Nephron progenitor cell (in vitro differentiated cells): ENCODE results near the gene MYO9A.

Experiments
- DNase-seq: peaks from one replicate; pipeline ENCODE4 v3.0.0; 2021
- H3K27ac Mint-ChIP-seq: 2 replicates; pipeline ENCODE4 v1.8.0; 2021; ENCODE audit warnings: mild to moderate bottlenecking, moderate library complexity, mixed read lengths
- H3K27me3 Mint-ChIP-seq: 2 replicates; pipeline ENCODE4 v1.8.0; 2021; ENCODE audit warnings: mild to moderate bottlenecking, low read depth, mixed read lengths; ENCODE audit not compliant: poor library complexity
- H3K36me3 Mint-ChIP-seq: 2 replicates; pipeline ENCODE4 v1.8.0; 2021; ENCODE audit warnings: low read depth, mixed read lengths
- H3K4me1 Mint-ChIP-seq: 2 replicates; pipeline ENCODE4 v1.8.0; 2021; ENCODE audit warnings: mixed read lengths
- H3K4me3 Mint-ChIP-seq: 2 replicates; pipeline ENCODE4 v1.8.0; 2021; ENCODE audit warnings: mild to moderate bottlenecking, moderate library complexity, mixed read lengths
- H3K9me3 Mint-ChIP-seq: 2 replicates; pipeline ENCODE4 v1.8.0; 2021; ENCODE audit warnings: mild to moderate bottlenecking, moderate library complexity, mixed read lengths
- TF ChIP-seq, protein P1 (sequence below): fragments of 200-600 bp; sonication (generic); IDR thresholded peaks from 2 replicates; pipeline ENCODE4 v1.5.0; 2021; ENCODE audit warnings: antibody characterized with exemption

Gene MYO9A

GRCh38 chr15:71973366-71973765 lies 144.6 kb downstream of the MYO9A start:
- no peak for DNase-seq
- Mint-ChIP-seq H3K9me3 (no peaks in the 10 kb centered on the region), H3K4me1 (no peaks in the 10 kb centered on the region), H3K27ac (no peak overlapping the region), H3K27me3 (no peaks in the 10 kb centered on the region), H3K4me3 (no peak overlapping the region), H3K36me3 (peaks cover 6% of the 10 kb centered on the region)
- TF ChIP-seq, protein P1, sequence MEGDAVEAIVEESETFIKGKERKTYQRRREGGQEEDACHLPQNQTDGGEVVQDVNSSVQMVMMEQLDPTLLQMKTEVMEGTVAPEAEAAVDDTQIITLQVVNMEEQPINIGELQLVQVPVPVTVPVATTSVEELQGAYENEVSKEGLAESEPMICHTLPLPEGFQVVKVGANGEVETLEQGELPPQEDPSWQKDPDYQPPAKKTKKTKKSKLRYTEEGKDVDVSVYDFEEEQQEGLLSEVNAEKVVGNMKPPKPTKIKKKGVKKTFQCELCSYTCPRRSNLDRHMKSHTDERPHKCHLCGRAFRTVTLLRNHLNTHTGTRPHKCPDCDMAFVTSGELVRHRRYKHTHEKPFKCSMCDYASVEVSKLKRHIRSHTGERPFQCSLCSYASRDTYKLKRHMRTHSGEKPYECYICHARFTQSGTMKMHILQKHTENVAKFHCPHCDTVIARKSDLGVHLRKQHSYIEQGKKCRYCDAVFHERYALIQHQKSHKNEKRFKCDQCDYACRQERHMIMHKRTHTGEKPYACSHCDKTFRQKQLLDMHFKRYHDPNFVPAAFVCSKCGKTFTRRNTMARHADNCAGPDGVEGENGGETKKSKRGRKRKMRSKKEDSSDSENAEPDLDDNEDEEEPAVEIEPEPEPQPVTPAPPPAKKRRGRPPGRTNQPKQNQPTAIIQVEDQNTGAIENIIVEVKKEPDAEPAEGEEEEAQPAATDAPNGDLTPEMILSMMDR = no peak

DNA sequence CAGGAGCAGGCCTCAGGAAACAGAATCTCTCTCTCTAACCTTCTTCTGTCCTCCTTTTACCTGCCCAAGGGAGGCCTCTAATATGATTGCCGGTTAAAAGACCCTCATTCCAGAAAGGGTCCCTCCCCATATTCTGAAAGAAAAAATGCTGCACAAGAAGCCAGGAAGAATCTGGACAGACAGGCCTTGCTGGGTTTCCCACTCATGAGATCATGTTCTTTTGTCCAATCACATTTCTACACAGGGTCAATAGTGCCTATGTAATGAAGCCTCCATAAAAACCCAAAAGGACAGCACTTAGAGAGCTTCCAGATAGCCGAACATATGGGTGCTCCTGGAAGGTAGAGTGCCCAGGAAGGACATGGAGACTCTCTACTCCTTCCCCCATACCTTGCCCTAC lies 146.0 kb downstream of the MYO9A start:
- Mint-ChIP-seq H3K4me1 (no peaks in the 10 kb centered on the region), H3K9me3 (no peaks in the 10 kb centered on the region), H3K36me3 (peaks cover 6% of the 10 kb centered on the region), H3K27ac (no peak overlapping the region), H3K4me3 (no peak overlapping the region), H3K27me3 (no peaks in the 10 kb centered on the region)
- TF ChIP-seq, protein P1 = no peak
- no peak for DNase-seq

GRCh38 chr15:71970435-71970834 lies 147.5 kb downstream of the MYO9A start:
- H3K9me3 Mint-ChIP-seq = no peaks in the 10 kb centered on the region
- peaks cover 12% of the 10 kb centered on the region for H3K36me3 Mint-ChIP-seq
- TF ChIP-seq, protein P1 = no peak
- no peak overlapping the region for H3K27ac Mint-ChIP-seq
- no peaks in the 10 kb centered on the region for H3K4me1 Mint-ChIP-seq
- H3K27me3 Mint-ChIP-seq = no peaks in the 10 kb centered on the region
- DNase-seq = no peak
- H3K4me3 Mint-ChIP-seq = no peak overlapping the region

- DNase-seq = no peak
- Mint-ChIP-seq H3K4me3 (no peak overlapping the region), H3K4me1 (no peaks in the 10 kb centered on the region), H3K27ac (no peak overlapping the region), H3K36me3 (peaks cover 6% of the 10 kb centered on the region), H3K27me3 (no peaks in the 10 kb centered on the region), H3K9me3 (no peaks in the 10 kb centered on the region)
- TF ChIP-seq, protein P1 = no peak
Observed at GRCh38 chr15:71962537-71962936, 155.4 kb downstream of the MYO9A start.

DNA sequence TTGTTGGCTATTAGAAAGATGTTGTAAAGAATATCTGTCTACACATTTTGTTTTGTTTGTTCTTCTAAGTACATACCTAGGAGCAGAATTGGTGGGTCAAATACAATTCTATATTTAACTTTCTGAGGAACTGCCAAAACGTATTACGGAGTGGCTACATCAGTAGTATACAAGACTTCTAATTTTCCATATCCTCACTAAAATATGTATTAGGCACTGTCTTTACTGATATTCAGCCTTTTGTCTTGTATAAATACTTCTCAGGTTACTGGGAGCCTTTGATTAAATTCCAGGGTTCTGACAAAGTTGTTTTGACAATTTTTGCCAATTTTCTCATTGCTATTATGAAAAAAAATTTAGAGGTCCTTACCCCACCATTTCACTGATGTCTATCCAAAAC lies 160.9 kb downstream of the MYO9A start:
- H3K27me3 Mint-ChIP-seq = peaks cover 4% of the 10 kb centered on the region
- no peak for DNase-seq
- TF ChIP-seq, protein P1 = no peak
- H3K36me3 Mint-ChIP-seq = no peaks in the 10 kb centered on the region
- no peak overlapping the region for H3K27ac Mint-ChIP-seq
- no peak overlapping the region for H3K4me3 Mint-ChIP-seq
- no peaks in the 10 kb centered on the region for H3K9me3 Mint-ChIP-seq
- H3K4me1 Mint-ChIP-seq = no peaks in the 10 kb centered on the region

DNA sequence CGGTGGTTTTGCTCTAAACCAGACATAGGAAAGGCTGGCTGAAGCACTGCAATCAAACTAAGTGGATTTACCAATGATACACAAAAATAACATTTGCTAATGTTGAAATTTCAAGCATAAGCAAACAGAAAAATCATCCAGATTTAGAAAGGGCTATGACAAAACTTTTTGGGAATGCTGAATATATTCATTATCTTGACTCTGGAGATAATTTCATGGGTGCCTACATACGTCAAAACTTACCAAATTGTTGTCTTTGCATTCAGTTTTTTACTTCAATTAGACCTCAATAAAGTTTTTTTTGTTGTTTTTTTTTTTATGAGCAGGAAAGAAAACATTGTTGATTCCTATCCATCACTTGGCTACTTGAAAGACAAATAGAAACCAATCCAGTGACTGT lies 166.8 kb downstream of the MYO9A start:
- no peak overlapping the region for H3K4me3 Mint-ChIP-seq
- peaks cover 4% of the 10 kb centered on the region for H3K36me3 Mint-ChIP-seq
- DNase-seq = no peak
- TF ChIP-seq, protein P1 = no peak
- H3K27ac Mint-ChIP-seq = no peak overlapping the region
- H3K4me1 Mint-ChIP-seq = no peaks in the 10 kb centered on the region
- H3K27me3 Mint-ChIP-seq = peaks cover 4% of the 10 kb centered on the region
- no peaks in the 10 kb centered on the region for H3K9me3 Mint-ChIP-seq
